ENCODE measurements around the gene C10orf105.

The C10orf105 gene, protein sequence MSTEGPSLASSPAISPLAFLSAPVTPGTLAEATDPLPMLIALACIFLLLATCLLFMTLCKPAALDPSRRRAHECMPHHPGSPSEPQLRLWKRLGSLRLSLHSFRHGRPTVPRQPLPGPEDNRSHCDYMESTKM

DNA sequence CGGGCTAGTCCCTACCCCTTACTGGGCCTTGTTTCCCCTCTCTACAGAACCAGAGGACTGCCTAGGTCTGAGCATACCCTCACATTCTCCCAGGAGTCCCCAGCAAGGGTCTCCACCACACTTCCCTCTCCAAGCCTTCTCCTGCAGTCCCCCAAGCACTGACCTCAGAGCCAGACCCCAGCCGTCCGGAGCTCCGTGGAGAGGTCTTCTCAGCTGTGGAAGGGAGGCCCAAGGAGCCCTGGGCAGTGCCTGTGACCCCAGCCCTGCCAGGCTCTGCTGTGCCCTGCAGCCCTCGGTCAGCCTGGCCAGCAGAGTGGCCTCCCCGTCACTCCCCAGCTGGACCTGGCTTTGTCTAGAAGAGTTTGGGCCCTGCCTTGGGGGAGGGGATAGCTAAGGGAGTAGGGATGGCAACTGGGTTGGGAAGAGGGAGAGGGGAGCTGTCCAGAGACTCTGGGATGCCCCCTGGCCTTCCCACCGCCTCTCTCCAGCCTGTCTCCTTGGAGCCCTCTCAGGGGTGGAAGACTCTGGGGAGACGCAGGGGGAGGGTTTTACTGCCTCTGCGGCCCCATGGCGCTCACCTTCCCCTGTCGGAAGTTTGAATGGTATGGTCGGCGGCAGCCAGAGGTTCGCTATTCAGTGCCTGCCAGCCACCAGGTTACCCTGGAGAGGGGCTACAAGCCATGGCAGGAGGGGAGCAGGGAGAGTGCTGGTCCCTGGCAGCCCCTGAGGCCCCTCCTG lies at the start of gene C10orf105:
Gene C10orf105, minus strand, starts transcription at position 315 of the 738 bp plus-strand sequence. CDS start 3,441 bp downstream, outside the sequence.
- FAIRE-seq (no peak), DNase-seq (ENCODE audit: insufficient read length, low spot score) (no peak)

DNA sequence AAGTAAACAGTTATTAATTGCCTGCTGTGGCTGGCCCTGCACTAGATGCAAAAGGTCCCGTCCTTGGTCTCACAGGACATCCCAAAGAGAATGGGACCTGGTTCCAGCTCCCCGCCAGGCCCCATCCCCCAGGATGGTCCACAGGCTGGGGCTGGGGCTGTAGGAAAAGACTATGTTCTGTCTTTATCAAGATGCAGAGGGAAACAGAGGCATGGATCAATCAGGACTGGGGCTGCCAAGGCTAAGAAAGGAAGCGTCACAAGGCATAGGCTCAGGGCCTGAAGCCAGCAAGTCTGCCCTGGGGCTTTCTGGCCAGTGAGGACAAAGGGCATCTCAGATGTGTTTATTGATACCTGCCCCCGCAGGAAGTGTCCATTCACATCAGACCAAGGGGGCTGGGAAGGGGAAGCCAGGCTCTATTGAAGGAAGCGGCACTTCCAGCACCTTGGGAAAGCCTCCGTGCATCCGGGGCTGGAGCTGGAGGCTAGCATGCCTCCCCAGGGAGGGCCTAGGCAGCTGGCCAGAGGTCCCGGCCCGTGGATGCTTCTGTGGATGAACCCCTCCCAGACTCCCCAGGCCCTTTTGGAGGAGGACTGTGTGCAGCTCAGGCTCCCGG lies 48.0 kb upstream of the C10orf105 start:
- FAIRE-seq (no peak), DNase-seq (ENCODE audit: insufficient read length, low spot score) (no peak)

DNA sequence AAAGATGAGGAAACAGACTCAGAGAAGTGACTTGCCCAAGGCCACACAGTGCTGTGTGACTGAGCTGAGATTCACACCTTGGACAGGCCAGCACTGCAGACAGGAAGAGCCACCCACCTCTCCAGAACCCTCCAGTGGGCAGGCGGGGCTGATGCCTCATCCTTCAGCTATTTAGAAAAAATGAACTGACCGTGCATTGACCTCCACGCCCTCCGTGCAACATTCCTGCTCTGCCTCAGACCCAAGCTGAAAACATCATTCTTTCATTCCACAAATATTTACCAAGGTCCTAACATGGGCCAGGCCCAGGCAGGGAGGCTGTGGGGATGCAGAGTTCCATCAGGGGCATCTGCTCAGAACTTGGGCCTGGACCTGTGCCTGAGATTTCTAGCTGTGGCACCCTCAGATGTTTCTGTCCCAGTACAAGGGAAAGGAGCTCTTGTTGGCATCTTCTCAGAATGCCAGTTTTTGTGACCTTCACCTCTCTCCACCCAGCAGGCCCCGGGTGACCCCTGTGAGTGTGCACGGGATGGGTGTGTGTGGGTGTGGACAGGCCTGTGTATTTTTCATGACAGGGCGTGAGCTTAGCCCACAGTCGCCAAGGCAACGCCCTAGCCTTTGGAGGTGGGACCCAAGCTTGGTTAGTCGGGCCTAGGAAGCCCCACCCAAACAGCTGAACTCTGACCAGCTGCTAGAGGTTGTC lies 47.3 kb upstream of the C10orf105 start:
- FAIRE-seq, result peak; percentile 21
- no peak for DNase-seq (ENCODE audit: insufficient read length, low spot score)

DNA sequence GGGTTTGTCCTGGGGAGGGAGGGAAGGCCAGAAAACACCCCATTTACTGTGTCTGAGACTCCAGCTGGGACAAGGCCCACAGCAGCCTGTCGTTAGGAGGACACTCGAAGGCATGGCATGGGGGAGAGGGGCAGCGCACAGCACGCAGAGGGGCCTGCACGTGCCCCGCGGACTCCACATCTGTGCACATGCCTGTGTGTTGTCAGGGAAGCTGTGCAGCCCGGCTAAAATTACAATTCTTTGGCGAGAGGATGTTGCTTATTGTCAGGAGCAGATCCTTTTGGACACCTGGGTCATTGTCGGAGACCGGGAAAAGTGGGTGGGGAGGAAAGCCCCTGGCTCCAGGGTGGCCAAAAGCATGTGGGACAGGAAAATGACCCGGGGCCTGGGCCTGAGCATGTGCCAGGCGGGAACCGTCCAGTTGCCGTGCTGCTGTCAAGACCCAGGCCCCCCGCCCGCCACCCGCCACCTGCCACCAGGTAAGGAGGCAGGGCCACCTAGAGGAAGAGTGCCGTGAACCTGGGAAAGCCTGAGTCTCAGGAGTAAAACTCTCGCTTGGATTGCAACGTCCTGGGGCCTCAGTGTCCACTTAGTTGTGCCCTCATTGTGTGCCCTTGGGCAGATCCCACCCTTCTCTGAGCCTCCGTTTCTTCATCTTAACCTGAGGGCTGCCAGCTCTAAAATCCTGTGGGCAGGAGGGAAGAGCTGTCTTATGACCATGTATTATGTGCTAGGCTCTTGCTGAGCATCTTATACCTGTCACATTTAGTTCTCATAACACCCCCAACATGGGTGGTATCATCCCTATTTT lies 46.5 kb upstream of the C10orf105 start:
- DNase-seq (ENCODE audit: insufficient read length, low spot score) (no peak), FAIRE-seq (no peak)

DNA sequence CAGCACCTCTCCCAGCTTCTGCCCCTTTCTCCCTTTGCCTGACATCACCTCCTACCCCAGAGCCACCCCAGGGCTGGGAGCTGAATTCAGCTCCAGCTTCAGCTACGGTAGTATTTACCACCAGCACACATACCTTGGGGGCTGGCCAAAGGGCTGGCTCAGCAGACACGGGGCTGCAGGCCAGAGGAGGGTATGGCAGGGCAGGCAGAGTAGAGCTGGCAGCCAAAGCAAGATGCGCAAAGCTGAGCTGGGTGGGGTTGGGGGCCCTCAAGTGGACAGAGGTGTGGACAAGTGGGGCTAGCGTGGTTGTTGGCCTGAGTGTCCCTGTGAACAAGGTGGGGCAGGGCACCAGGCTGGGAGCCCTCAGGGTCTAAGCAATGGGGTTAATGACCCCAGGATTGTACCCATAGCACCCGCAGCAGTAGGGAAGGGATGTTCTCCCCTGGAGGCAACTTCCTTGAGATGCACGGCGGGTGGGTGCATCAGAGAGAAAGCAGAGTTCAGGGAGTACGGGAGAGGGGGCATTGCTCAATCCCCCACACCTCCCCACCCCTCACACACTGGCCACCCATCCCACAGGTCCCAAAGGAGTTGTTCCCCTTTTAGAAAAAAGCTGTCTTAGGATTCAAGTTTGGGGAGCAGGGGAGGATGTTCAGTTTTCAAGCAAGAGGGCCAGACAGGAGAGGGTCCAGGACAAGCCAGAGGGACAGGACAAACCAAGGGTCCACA lies 45.8 kb upstream of the C10orf105 start:
- FAIRE-seq (no peak), DNase-seq (ENCODE audit: insufficient read length, low spot score) (no peak)

DNA sequence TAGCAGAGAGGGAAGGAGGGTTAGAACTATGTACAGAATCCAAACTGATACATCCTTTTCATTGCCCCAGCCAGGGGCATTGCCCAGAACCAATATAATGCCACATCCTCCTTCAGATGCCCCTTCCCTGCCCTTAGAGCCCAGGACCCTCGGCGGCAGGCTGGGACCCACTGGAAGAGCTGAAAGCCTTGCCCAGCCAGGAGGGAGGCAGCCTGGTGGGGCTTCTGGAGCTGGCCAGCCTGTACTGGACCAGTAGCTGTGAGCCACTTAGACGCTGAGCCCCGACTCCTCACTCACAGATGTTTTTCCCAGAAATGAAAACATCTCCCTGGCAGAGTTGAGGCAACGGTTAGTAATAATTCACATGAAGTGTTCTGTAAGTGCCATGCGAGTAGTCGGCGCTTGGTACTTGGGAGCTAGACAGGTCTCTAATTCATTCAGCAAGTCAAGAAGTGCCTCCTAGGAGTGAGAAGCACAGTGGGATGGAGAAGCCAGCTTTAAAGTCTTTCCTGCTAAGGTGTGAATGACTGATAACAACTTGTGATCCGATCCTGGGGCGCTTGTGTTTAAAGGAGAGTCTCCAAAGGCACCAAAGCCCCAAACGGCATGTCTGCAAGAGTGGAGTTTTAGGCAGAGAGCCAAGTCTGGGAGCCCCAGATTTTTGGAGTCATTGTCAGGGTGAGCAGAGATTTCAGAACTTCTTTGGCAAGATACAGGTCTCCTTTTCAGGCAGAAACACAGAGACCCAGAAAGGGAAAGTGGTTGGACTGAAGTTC lies 44.0 kb upstream of the C10orf105 start:
- no peak for DNase-seq (ENCODE audit: insufficient read length, low spot score)
- FAIRE-seq, result no peak

DNA sequence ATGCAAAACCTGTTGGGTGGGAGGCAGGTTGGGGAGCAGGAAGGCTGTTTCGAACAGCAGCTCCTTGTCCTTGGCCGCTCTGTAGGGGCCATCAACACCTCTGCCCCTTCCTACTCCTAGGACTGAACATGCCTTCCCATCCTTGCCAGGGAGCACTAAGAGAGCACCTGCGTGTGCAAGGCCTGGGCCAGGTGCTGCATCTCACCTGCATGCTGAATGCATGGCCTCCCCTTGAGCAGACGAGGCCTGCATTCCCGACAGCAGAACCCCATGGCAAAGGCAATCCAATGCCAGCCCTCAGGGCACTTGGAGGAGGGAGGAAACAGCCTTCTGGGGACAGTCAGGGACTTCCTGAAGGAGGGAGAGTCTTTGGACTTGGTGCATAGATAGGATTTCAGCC lies 42.7 kb upstream of the C10orf105 start:
- no peak for DNase-seq (ENCODE audit: insufficient read length, low spot score)
- FAIRE-seq, result no peak

DNA sequence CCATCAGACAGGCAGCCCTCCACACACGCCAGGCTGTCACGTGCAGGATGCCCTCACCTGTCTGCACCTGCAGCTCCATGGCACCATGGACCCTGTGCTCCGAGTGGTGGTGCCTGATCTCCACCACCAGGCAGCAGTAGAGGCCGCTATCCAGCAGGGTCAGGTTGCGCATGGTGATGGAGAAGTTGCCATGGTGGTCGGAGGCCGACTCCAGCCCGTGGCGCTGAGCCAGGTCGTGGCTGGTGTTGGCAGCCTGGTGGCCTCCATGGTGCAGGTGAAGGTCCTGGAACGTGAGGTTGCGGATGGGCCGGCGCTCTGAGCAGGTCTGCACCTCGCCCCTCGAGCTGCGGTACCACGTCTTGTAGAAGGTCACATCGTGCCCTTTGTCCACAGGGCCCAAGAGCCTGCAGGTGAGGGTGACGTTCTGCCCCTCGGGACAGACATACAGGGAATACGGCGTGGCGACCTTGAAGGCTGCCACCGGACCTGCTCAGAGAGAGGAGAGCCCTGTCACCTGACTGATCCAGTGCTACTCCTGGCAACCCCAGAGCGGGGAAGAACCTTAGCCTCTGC lies 42.0 kb upstream of the C10orf105 start:
- no peak for DNase-seq (ENCODE audit: insufficient read length, low spot score)
- FAIRE-seq, result no peak

DNA sequence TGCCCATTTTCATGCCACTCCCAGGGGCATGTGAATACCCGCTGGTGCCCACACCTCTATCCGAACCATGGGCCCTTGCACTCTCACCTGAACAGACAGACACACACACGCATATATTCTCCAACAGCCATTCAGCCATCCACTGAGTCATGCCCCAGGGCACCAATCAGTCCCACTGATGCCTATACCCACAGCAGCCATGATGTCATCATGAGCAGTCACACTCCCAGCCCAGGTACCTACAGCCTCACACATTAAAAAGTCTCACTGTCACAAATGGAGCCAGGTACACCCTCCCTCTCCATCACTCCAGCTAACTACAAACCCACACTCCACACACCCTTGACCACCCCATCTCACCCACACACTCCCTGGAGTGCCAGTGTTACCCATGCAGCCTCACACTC lies 41.5 kb upstream of the C10orf105 start:
- DNase-seq (ENCODE audit: insufficient read length, low spot score), result no peak

DNA sequence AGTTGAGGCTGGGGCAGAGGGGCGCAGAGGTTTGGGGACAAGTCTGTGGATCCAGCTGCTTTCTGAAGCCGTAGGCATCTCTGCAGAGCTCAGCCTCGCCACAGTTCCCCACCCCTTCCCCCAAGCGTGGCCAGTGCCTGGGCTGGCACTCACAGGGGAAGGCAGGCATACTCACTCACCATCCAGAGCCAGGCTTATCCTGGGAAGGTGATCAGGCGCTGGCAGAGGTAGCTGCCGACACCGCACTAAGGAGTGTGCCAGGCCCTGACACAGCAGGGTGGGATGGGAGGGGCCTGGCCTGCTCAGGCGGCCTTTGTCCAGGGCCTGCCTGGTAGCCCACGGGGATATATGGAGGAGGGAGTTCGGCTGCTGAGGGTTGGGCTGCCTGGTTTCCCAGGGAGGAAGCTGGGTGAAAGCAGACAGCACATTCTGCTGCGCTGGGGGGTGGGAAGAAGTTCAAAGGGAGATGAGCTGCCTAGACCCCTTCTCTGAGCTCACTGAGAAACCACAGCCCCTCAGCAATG lies 37.9 kb upstream of the C10orf105 start:
- DNase-seq (ENCODE audit: insufficient read length, low spot score) (no peak), FAIRE-seq (no peak)

More for the DNA sequence above, 41.5 kb upstream of the C10orf105 start:
- no peak for FAIRE-seq

DNA sequence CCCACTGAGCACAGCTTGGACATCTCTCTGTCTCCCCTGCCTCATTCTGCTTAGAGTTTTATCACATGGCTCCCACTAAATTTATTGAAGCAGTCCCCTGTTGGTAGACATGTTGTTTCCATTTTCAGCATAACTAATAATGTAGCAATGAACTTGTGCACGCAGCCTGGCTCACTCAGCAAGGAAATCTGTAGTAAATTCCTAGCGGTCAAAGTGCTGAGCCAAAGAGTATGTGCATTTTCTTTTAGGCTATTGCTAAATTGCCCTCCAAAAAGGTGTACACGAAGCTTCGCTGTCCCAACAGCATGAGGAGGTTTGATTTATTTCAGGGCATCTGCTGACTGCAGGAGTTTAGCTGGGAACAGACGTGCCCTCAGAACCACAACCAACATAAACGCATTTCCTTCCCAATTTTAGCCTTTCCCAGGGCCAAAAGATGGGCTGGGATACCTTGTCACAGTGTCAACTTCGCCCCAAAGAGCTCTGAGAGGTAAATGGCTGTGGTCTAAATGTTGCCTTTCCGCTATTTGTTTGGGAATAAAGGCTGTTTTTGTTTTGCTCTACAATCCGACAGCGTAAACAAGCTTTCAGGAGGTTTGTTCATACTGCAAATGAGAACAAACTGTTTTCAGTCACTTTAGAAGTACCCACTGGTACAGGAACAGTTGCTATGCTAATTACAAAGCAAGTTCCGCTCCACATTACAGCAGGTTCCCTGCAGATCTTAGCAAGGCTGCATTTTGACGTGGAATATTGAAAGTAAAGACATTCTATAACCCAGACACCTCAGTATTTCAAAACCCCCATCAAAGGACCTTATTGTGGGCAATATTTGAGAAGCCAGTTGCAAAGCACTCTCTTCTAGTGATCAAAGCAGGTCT lies 37.0 kb upstream of the C10orf105 start:
- DNase-seq (ENCODE audit: insufficient read length, low spot score) (no peak), FAIRE-seq (no peak)

DNA sequence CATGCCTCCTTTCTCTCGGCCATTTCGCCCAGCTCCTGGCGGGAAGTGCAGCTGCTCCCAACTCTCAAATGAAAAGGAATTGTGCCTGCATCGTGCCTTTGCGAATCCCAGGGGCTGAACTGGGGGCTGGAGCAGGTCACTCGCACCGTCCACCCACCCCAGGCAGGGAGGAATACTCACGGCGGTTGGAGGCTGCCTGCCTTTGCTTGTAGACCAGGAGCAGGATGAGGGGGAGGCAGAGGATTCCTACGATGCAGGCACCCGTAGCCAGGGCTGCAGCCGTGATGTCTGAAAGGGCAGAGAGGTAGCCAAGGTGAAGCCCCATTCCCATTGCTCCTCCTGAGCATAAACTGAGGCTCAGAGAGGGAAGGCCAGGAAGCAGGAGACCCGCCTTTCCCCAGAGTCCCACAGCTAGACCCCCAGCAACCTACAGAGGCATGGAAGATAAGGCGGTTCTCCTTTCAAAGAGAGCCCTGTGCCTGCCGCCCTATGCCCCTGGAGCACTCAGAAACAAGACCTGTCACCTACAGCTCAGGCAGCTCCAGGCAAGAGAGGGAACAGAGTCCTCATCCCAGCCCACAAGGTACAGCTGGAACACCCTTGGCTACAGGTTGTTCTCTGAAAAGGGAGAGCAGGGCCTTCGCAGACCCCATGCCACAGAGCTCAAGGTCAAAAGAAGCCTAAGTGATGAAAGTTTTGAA lies 35.8 kb upstream of the C10orf105 start:
- FAIRE-seq (no peak), DNase-seq (ENCODE audit: insufficient read length, low spot score) (no peak)

DNA sequence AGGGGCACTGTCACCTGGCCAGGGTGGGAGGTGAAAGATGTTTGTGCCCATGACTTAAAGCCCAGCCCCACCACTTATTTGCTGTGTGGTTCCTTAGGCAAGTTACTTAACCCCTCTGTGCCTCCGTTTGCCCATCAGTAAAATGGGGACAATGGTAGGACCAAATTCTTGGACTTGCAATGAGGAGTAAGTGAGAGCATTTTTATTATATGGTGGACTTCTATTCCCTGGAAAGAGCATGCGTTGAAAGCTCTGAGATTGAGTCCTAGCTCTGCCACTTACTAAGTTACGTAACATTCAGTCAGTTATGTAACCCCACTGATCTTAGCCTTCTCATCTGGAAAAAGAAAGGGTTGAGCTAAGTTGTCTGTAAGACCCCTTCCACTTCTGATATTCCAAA lies 35.0 kb upstream of the C10orf105 start:
- FAIRE-seq, result no peak
- no peak for DNase-seq (ENCODE audit: insufficient read length, low spot score)

DNA sequence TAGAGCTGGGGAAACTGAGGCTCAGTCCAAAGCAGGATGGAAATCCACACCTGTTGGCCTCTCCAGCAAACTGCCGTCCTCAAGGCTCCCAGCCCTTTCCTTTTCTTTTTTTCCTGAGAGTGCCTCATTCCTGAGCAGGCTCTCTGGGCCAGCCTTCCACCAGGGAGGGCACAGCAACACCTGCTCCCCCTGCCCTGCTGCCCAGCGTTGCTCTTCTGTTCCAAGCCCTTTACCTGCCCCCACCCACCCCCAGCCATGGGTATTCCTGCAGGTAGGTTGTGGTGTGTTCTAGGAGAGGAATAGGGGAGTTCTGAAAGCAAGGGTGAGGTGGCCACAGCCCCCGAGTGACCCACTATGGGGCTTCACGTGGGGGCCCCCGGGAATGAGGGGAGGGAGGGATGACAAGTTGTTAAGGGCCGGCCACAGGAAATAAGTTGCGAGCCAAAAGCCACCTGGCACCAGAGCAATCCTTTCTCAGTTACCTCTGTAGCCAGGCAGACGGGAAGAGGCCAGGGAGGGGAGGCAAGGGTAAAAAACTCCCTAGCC lies 34.5 kb upstream of the C10orf105 start:
- FAIRE-seq (no peak), DNase-seq (ENCODE audit: insufficient read length, low spot score) (no peak)

DNA sequence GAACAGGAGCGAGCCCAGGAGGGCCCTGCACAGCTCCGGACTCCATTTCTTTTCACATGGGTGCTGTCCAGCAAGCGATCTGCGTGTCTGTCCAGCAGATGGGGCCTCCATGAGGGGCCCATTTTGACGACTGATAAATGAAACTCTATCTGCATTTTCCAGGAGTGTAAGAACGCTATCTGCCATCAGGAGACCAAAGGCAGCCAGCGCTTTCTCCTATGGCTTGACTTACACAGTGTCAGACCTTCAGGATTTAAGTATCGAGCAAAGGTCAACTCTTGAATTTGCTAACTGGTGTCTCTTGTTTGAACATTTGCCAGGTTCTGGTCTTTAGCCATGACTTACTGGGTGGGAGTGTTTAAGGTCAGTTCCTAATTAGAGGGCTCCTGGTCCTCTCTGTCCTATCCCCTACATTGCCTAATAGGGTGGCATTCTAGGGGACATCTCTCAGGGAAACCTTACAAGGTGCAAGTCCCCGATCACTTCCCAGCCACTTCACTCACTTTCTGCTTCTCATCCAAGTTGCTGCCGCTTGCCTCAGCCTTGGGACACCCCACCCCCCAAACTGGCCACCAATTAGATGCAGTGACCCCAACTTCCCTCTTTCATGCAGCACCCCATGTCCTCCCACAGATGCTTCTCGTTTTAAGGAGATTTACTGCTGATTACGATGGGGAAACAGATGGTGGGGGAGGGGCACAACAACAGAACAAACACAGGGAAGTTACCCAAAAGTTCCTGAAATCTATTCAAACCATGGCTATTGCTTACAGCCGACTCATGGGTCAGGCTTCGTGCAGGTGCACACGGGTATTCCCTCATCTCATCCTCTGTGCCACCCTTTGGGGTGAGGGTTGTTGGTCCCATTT lies 33.7 kb upstream of the C10orf105 start:
- DNase-seq (ENCODE audit: insufficient read length, low spot score), result no peak
- FAIRE-seq, result no peak
